Transverse colon (tissue), 3 donors: ENCODE results near the gene EGF.

Experiments
- CTCF ChIP-seq, 5 experiments: fragments of 200-600 bp in 3 of 5; fragments of 450-650 bp in 2 of 5; sonication (generic) in 3 of 5; IDR thresholded peaks; 1 replicate in 2 of 5; 2 replicates in 3 of 5; pipeline ENCODE4 v1.5.1; 2016 to 2017; ENCODE audit warnings: antibody characterized with exemption in 5 of 5, inconsistent platforms in 3 of 5, mild to moderate bottlenecking in 2 of 5, moderate library complexity in 1 of 5
- POLR2A ChIP-seq: fragments of 450-650 bp; IDR thresholded peaks from one replicate; pipeline ENCODE4 v1.6.1; 2016; ENCODE audit warnings: antibody characterized with exemption, mild to moderate bottlenecking, moderate library complexity

GRCh38 chr4:110008540-110008939, 95.9 kb downstream of the EGF start:
- TF ChIP-seq POLR2A (no peak), CTCF (IDR thresholded peaks at IDR 0.05) (no peak)
